Measurements from ENCODE around the gene SLC25A48.

- TF ChIP-seq CTCF (IDR thresholded peaks at IDR 0.05) (no peak), POLR2A (IDR thresholded peaks at IDR 0.05) (no peak)
Measured at GRCh38 chr5:135921388-135921787, 86.9 kb downstream of the SLC25A48 start.
